Hippocampal formation (tissue), 2 donors: ENCODE results near the gene IFFO2.

Source experiments
- DNase-seq, 2 donors: peaks; one replicate each; lab custom pipeline; 2025; lab: John Stamatoyannopoulos, UW

Gene IFFO2

DNA sequence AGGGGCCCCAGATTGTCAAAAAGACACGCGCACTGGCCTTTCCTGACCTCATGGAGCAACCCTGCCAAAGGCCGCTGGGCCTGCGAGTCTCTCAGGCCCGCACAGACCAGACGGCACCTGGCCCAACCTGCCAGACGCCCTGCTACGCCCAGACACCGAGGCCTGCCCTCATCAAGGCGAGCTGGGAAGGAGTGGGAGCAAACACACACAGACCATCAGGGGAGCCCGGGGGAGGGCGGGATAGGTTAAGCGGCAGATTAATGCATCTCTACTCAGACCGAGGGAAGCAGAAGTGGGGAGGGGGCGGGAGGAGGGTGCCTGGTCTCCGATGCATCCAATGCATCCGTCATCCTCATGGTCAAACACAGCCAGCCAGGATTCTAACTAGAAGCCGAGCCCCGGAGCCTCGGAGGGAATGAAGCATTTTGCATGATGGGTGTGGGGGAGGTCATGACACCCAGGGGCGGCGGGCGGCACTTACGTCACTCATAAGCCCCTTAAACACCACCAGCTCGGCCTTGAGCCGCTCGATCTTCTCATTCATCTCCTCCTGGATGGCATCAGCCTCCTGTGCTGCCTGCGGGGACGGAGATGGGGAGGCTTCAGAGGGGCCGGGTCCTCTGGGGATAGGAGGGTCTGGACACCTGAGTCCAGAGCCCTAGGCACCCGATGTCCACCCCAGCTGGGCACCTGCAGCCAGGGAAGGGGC lies 37.1 kb downstream of the IFFO2 start:
- DNase-seq = no peak

- DNase-seq = no peak
Observed at GRCh38 chr1:18918417-18918816, 38.1 kb downstream of the IFFO2 start.

DNA sequence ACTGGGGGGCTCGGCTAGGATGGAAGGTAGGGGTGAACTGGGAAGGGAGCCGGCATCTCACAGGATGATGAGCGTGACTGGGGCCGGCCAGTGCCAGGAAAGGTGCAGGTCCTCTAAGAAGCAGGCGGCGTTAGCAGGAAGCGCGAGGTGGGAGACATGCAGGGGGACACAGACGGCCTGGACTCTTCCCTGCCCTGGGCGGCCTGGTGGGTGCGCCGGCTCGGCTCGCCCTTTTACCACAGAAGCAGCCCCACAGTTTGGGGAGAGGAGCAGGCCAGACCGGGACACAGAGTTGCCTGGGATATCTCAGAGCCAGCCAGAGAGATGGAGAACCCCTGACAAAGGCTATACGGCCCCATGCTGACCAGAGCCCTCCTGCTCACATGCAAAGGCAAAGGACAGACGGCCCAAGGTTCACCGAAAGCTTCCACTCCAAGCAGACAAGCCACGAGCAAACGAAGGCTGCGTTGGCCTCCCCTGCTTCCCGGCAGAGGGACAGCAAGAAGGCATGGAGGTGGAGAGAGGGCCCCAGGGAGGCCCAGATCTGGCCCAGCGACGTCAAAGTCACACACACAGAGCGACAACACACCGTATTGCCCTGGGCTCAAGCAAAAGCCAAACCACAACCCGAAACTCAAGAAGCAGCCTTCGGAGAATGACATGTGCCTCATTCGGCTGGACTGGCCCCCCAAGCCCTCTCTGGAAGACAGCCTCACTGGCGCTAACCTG lies 39.2 kb downstream of the IFFO2 start:
- no peak for DNase-seq

DNA sequence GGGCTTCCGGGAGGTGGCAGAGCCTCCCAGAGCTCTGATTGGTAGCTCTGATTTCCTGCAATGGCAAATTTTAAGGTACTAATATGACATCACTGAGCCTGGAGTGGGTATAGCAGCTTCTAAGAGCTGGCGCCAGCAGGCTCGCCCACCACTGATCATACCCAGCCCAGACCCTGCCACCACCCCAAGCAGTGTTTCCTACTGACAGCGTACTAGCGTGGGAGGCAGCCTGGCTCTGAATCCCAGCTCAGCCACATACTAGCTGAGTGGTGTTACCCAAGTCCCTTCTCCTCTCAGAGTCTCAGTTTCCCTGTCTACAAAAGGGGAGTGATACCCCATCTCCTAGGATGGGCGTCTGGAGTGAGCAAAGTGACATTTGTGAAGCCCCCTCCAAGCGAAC lies 41.1 kb downstream of the IFFO2 start:
- DNase-seq = no peak

GRCh38 chr1:18913065-18913835 lies 43.2 kb downstream of the IFFO2 start:
- peak; percentile 30 to 84 for DNase-seq

GRCh38 chr1:18912550-18912949 lies 43.9 kb downstream of the IFFO2 start:
- no peak for DNase-seq

DNA sequence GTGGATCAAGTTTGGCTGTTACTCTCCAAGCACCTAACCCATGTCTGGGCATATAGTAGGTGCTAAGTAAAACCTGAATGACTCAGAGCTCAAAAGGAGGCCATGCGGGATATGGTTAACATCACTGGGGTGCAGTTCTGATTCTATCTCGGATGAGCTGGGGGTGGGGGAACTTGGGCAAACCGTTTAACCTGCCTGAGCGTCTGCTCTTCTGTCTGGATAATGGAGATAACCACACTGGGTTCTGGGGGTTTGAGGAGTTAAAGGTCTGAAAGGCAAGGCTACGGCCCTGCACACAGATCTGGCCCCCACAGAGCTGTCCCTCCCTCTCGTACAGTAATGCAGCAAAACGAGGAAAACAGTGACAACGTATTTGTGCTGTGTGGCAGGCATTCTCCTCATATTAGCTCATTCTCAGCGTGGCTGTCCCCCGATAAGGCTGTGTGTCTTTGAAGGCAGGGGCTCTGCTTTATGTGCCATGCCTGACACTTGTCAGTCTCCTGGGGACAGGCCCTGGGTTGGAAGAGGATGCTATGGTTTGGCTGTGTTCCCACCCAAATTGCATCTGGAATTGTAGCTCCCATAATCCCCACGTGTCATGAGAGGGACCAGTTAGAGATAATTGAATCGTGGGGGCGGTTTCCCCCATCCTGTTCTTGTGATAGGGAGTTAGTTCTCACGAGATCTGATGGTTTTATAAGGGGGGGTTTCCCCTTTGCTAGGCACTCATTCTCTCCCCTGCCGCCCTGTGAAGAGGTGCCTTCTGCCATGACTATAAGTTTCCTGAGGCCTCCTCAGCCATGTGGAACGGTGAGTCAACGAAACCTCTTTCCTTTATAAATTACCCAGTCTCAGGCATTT lies 47.3 kb downstream of the IFFO2 start:
- no peak for DNase-seq

DNA sequence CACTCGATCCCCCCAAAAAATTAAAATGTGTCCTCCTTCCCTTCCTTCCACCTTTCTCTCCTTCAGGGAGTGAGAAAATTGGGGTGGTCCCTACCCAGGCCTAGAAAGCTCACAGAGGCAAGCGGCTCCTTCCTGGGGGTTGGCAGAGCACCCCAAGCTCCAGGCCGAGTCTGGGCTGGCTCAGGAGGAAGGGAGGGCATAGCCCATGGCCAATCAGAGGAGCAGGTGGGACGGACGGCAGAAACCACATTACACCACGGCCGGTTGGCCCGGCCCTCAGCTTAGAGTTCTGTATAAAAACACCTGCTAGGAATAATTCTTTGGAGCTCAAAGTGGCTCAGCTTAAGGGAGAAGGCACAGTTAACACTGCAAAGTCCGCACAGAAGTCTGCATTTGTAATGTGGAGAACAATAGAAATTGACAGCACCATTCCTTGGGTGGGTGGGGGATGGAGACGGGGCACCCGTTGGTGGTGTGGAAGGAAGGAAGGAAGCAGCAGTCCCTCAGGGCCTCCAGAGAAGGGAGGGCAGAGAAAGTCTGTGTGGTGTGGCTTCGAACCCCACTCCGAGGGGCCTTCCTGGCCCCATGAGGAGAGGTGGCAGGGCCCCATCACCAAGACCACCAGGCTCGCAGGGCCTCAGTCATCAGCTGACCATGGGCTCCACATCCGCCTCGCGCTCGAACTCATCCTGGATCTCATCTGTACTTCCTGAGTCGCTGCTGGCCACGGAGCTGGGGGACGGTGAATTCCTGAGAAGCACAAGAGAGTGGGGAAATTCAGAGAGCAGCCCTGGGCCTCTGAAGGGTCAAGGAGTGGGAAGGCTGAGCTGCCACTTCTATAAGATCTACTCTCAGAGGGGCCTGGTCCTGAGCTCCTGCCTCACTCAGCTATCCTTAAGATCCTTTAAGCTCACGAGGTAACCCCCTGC lies 48.3 kb downstream of the IFFO2 start:
- DNase-seq = no peak

GRCh38 chr1:18907021-18907916 lies 49.2 kb downstream of the IFFO2 start:
- peak; percentile 78 to 79 for DNase-seq

- DNase-seq = no peak
Observed at GRCh38 chr1:18903291-18903756, 53.2 kb downstream of the IFFO2 start.

GRCh38 chr1:18902523-18903290 lies 53.8 kb downstream of the IFFO2 start, which contains the start of gene ALDH4A1:
TSS of gene ALDH4A1 (minus strand) at chr1:18902555. CDS start at chr1:18902523, 32 bp downstream.
- peak; percentile 96 to 97 for DNase-seq

DNA sequence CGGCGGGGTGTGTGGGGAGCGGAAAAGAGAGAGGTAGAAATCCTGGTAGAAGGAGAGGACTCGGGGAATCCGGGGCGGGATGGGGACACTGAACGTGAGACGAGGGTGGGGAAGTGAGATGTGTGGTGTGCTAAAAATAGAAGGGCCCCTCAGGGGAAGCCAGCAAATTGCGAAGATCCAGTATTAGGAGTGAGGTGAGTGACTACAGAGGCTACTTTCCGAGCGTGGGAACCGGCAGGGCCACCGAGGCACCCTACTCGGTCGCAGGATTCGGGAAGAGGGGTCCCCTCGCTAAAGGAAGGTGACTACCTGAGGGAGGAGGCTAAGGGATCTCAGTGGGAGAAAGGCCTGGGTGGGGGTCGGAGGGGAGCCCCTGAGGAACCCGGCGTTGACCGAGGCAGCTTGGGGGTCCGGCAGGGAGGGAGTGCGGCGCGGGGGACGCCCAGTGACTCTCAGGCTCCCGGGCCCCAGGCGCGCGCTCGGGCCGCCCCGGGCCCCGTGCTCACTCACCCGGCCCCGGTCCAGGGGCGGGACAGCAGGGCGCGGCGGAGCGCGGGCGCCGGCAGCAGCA lies 54.4 kb downstream of the IFFO2 start:
- no peak for DNase-seq

DNA sequence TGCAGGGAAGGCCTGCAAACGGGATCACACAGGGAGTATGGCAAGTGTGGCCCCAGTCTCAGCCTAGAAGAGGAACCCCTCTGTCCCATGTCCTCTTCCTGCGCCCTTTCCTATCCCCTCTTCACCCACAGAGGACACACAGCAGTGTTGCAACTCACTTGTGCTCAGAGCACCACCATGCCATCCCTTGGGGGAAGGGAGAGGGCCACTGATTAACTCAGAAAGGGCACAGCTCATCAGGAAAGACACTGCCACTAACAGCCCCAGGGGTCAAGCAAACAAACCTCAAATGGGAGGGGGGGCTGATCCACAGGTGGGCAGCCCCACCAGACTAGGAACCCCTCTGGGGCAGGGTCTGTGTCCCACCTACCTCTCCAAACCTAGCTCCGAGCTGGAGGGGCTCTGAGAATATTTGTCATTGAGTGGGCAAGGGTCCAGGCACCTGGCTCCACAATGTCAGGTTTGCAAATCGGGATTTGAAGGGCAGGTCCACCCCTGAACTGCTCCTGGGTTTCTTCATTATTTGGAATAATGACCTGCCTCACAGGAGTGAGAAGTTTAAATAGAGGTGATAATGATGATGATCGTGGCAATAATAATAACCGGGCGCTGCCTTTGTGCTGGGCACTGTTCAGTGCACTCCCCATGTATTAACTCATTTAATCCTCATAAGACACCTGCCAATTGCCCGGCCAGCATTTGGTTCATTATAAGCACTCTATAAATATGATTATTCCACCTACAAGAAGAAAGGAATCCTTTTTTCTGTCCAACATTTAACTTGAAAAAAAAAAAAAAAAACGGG lies 55.1 kb downstream of the IFFO2 start:
- no peak for DNase-seq

DNA sequence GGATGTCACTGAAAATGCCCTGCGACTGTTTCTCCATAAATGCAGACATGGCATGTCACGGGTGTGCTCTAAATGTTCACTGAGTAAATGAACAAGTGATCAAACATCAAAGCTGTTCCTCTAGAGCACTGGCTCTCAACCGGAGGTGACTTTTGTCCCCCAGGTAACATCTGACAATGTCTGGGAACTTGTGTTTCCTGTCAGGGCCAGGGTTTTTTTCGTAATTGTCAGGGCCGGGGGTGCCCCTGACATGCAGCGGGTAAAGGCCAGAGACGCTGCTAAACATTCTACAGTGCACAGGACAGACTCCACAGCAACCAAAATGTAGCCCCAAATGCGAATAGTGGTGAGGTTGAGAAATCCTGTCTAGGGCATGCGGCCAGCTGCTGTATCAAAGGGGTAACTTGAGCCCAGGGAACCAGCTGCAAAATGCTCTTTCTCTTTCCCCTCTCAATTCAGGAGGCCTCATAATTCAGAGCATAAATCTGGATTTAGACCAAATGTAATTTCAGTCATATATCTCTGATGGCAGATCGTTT lies 56.1 kb downstream of the IFFO2 start:
- DNase-seq = no peak

- DNase-seq = no peak
Observed at GRCh38 chr1:18899363-18900049, 57.0 kb downstream of the IFFO2 start.

GRCh38 chr1:18898567-18898966 lies 57.9 kb downstream of the IFFO2 start:
- DNase-seq = no peak

DNA sequence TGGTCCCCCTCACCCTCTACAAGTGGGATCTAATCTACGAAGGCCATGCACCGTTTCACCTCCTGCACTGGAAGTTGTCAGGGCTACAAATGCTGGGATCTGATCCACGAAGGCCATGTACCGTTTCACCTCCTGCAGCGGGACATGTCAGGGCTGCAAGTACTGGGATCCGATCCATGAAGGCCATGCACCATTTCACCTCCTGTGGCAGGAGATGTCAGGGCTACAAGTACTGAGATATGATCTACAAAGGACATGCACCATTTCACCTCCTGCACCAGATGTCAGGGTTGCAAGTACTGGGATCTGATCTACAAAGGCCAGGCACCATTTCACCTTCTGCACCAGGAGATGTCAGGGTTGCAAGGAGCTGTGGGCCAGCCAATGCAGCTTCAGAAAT lies 61.2 kb downstream of the IFFO2 start:
- DNase-seq = no peak
